ENCODE measurements around the gene NBAS.

The NBAS gene

GRCh38 chr2:15306706-15307105, 254.4 kb downstream of the NBAS start:
- DNase-seq (ENCODE audit: low spot score), result no peak

DNA sequence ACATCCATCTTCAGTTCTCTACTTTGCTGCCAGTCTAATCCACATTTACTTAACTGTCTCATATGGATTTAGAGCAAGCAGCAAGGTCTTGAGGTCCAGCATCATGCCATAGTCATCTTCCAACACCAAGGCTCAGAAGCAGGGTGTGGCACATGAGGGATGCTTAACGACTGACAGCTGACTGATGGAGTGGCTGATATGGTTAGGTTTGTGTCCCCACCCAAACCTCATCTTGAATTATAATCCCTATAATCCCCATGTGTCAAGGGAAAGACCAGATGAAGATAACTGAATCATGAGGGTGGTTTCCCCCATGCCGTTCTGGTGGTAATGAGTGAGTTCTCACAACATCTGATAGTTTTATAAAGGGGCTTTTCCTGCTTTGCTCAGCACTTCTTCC, 257.3 kb downstream of the NBAS start:
- no peak for DNase-seq (ENCODE audit: low spot score)

DNA sequence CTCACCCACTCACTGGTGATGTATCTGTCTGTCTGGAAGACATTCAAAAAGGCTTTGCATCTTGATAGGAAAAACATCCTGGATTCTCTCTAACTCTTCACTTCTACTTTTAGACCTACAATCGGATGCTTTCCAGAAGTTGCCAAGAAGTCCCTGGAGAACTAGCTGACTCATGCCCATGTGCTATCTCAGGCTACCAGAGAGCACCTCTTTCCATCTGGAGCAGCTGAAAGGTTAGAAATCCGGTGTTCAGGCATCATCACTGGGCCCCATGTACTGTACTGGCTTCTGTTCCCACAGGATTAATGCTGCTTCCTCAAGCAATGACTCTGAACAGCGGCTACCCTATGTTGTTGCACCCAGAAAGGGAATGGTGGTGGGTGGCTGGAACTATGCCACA, 259.0 kb downstream of the NBAS start:
- DNase-seq (ENCODE audit: low spot score), result peak; percentile 61

GRCh38 chr2:15300624-15301573, 260.2 kb downstream of the NBAS start:
- no peak for DNase-seq (ENCODE audit: low spot score)

DNA sequence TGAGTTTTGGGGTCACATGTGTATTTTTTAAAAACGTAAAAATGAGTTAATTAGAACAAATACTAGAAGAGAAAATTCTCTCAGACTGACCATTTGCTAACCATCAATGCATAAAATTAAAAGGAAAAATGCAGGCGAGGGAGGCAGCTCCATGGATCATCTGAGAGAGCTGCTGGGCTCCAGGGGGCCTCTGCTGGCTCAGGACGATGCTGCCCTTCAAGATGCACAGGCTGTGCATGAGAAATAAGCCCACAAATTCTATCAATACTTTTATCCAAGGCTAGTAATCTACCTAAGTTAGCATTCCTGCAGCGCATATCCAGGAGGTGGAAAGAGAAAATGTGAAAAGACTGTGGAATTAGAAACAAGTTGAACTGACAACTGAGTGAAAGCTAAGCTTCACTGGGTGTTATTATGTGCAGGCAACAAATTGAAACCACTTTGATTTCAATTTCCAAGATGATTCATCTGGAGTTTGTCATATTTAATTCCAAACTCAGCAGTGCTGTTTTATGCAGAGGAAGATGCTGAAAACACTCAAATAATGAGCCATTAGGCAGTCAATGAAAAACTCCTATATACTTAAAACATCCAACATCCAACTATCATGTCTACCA, 261.1 kb downstream of the NBAS start:
- DNase-seq (ENCODE audit: low spot score), result peak; percentile 9

GRCh38 chr2:15298770-15299169, 262.4 kb downstream of the NBAS start:
- no peak for DNase-seq (ENCODE audit: low spot score)

DNA sequence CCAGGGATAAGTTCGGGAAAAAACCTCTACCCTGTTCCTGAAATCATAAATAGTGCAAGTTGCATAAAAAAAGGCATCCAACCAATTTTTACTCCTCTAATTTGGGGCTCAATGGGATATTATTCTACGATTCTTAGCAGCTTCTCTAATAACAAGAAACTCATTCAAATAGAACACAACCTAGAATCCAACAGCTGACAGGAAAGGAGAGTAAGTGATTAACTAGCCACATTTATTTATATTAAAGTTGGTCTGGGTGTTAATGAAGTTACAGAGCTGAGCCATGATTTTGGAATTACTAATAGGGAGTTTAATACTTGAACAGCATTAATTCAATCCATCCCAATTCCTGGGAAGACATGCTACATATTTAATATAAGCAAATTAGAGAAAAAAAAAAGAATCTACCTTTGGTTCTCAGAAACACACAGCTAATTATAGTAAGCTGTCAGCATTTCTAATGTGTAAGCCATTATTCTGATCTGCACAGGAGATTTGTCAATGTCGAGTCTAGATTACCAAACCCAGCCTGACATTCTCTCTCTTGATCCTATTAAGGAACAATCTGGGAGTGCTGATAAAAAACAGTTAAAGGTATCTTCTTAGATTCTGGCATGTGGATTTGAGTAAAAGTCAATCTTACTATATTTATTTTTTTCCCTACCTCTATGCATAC, 267.7 kb downstream of the NBAS start:
- no peak for DNase-seq (ENCODE audit: low spot score)

DNA sequence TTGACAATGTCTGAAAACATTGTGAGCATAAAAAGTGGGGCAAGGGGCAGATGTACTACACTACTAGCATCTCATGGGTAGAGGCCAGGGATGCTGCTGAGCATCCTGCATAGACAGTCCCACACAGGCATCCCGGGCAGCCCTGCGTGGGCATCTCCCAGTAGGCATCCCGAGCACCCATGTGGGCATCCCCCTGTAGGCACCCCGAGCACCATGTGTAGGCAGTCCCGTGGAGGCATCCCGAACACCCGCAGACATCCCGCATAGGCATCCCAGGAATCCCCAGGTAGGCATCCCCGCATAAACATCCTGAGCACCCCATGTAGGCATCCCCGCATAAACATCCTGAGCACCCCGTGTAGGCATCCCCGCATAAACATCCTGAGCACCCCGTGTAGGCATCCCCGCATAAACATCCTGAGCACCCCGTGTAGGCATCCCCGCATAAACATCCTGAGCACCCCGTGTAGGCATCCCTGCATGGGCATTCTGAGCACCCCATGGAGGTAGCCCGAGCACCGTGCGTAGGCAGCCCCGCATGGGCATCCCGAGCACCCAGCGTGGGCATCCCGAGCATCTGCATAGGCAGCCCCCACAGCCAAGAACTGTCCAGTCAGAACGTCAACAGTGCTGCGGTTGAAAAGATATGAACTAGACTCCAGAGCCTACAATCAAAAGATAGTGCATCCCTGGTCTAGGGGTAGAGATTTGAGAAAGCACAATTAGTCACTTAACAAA, 273.5 kb downstream of the NBAS start:
- DNase-seq (ENCODE audit: low spot score), result no peak

GRCh38 chr2:15284614-15285013, 276.5 kb downstream of the NBAS start:
- DNase-seq (ENCODE audit: low spot score), result no peak

DNA sequence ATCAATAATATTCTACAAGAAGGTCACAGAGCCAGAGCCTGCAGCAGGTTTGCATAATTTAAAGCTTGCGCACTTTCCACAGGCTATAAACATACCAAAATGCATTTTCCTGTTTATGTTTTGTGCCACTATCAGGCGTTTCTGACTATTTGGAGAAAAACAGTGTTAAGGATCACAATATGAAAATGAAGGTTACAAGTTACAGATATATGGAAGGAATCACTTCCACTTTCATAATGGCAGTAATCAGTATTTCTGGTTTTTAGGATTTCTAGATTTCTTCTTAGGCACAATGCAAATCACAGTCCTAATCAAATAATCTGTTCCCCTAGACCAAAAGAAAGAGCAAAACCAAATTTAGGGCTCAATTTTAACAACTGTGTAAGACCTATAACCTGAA, 279.5 kb downstream of the NBAS start:
- no peak for DNase-seq (ENCODE audit: low spot score)

- no peak for DNase-seq (ENCODE audit: low spot score)
These were observed 281.8 kb downstream of the NBAS start for GRCh38 chr2:15279201-15279876.

GRCh38 chr2:15278296-15278695, 282.8 kb downstream of the NBAS start:
- DNase-seq (ENCODE audit: low spot score), result no peak

DNA sequence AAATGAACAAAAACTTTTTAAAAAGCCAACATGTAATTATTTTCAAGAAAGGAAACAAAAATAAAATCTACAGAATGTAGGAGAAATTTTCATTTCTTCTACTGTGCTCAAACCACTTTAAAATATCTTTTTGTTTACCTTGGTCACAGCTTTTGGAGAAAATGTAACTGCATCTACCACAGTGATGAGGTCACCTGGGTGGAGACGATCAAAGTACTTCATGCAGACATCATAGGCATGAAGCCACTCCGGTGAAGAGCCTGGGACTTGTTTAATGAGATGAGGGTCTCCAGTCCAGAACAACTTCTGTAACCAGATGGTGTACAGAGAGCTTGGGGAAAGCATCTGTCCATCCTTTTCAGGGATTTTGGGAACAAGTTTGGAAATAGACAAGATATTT, 285.8 kb downstream of the NBAS start:
- DNase-seq (ENCODE audit: low spot score), result no peak

- no peak for DNase-seq (ENCODE audit: low spot score)
These were observed 287.7 kb downstream of the NBAS start for GRCh38 chr2:15273452-15273851.

- DNase-seq (ENCODE audit: low spot score), result no peak
These were observed 288.2 kb downstream of the NBAS start for GRCh38 chr2:15272942-15273341.

GRCh38 chr2:15271941-15272542, 289.1 kb downstream of the NBAS start:
- peak; percentile 44 for DNase-seq (ENCODE audit: low spot score)

DNA sequence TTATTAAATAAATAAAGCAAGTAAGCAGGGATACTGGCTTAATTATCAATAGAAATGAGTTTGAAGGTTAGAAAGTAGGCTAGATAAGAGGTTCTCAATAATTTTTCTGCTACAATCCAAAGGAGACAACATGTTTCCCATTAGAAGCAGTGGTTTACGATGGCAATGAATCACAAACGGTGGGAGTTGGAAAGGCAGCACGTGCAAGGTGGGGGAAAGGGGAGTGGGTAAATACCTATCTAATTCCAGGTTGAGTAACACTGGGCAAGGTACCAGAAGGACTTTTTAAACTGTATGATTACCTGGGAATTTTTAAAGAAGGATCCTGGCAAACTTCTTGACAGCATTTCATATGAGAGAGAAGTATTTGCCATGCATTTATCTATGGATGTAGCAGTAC, 289.9 kb downstream of the NBAS start:
- no peak for DNase-seq (ENCODE audit: low spot score)

- no peak for DNase-seq (ENCODE audit: low spot score)
These were observed 292.1 kb downstream of the NBAS start for GRCh38 chr2:15269043-15269442.

DNA sequence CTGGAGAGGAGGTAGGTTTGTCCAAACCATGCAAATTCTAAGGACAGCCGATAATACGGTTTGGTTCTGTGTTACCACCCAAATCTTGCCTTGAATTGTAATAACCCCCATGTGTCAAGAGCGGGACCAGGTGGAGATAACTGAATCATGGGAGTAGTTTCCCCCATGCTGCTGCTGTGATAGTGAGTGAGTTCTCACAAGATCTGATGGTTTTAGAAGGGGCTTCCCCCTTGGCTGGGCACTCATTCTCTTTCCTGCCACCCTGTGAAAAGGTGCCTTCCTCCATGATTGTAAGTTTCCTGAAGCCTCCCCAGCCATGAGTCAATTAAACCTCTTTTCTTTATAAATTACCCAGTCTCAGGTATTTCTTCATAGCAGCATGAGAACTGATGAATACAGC, 295.2 kb downstream of the NBAS start:
- DNase-seq (ENCODE audit: low spot score), result no peak

DNA sequence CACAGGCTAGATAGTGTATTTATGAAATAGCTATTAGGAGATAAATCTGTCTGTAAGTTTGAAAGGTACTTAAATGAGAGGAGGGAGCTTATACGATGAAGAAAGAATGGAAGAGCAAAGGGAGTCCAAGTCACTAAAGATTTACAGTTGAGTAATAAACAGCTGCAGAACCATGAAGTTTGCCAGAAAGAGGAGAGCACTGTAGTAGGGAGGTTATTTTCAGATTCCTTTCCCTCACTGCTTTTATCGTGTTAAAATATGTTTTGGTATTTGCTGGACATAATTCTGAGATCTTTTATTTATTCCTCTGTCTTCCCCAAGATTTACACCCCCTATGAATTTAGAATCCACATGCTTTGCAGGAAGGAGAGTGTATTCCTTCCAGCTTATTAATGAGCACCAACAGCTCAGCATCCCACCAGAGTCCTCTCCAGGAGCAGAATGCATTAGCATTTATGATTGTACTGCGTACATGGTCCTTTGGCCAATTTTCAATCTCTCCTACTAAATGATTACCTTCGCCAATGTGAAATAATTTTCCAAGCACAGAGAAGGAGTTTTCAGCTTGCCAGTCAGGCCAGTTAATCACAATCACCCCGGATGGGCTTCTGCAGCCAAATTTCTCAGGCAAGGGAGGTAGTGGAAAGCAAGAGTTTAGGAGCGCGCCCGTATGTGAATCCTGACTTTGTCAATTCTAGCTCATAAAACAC, 297.0 kb downstream of the NBAS start:
- no peak for DNase-seq (ENCODE audit: low spot score)

DNA sequence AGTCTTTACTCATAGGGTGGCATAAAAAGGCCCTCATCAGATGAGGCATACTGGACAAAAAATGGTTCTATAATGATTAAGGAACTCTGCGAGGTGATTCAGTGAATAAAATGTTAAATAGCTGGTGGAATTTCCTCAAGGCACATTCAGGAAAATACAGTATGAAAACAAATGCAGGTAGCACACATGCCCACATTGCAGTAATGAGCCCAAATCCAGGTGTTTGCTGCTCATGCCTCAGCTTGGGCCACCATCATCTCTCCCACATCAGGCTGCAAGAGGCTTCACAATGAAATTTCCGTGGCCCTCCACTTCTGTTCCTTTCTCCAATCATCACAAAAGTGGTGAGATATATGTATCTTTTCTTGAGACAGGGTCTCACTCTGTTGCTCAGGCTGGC, 298.3 kb downstream of the NBAS start:
- DNase-seq (ENCODE audit: low spot score), result no peak

Data from GM03348 (cell line).